ENCODE measurements around the gene ZNF835. TPM values are rescaled to one million over a fixed set of nuclear protein-coding genes. Genes with fewer than 3 reads are reported as not detected.
A peak's percentile ranks its signal among the peaks of the same experiment; 100 is the strongest.

Gene ZNF835
- total and polyA plus RNA-seq, 5 donors: 1.6 to 7.4 (median 5.6) TPM

DNA sequence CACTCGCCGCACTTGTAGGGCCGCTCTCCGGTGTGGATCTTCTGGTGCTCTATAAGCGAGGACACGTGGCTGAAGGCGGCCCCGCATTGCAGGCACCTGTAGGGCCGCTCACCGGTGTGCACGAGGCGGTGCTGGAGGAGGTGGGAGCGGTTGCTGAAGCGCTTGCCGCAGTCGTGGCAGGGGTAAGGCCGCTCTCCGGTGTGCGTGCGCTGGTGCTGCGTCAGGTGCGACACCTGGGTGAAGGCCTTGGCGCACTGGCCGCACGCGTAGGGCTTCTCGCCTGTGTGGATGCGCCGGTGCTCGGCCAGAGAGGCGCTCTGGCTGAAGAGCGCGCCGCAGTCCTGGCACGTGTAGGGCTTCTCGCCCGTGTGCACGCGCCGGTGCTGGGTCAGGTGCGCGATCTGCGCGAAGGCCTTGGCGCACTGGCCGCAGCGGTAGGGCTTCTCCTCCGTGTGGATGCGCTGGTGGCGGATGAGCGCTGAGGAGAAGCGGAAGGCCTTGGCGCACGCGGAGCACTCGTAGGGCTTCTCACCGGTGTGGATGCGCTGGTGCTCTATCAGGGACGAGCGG is 7.5 kb downstream of the ZNF835 start:
- no peak overlapping the region for H3K27ac ChIP-seq (ENCODE audit: low read length)
- peak in 1 of 3 donors; percentile 49 for DNase-seq
- intact Hi-C loops (cut with DNase I): no loop called here
- no peaks in the 10 kb centered on the region for H3K9me3 ChIP-seq (ENCODE audit: control insufficient read depth, low read length)
- no peak overlapping the region for H3K4me3 ChIP-seq (ENCODE audit: low read length)
- H3K27me3 ChIP-seq (ENCODE audit: control insufficient read depth, insufficient read depth): no peaks in the 10 kb centered on the region
- no peaks in the 10 kb centered on the region for H3K4me1 ChIP-seq (ENCODE audit: control insufficient read depth, insufficient read depth, low read length)
- ATAC-seq: no peak
- WGBS: 84% methylated on average over 60 of the region's 60 CpGs

DNA sequence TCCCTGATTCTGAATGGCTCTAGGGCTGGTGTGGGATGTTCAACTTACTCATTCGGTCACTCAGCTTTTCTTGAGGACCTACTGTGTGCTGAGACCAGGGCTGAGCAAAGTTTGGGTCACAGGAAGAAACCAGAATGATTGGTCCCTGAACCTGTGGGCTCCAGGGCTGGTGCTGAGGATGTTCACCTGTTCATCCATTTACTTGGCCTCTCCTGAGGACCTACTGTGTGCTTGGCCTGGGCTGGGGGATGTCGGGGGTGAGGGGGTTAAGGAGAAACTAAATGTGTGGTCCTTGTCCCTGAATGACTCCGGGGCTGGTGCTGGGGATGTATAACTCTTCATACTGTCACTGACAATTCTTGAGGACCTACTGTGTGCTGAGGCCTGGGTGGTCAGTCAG is 10.3 kb downstream of the ZNF835 start:
- intact Hi-C loops (cut with DNase I): no loop called here
- ATAC-seq: no peak

DNA sequence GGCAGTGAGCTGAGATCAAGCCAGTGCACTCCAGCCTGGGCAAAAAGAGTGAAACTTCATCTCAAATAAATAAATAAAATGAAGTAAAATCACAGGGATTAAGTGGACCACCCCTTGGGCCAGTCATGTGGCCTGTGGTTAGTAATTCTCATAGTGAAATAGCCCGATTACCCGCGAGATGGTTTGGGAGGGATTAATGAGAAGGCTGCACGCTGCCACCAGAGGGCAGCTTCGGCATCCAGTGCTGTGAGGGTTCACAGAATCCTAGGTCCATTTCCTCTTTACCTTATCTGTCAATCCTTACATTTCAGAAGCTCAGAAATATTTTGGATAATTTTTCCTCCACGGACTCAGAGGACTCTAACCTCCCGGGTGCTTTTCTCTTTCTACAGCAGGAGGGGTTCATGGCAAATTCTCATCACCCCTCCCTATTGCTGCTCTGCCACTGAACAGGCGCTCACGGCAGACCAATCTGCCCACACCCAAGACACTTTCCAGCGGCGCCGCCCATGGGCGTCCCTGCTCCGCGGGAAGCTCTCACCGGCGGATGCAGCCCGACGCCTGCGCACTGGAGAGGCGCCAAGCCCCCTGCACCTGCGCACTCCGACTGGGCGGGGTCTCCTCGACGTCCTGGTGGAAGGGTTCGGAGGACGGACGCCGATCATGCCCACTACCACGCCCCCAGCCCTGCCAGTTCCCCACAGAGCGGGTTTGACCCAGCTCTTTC is 11.0 kb downstream of the ZNF835 start:
- WGBS: 13% methylated on average over 32 of the region's 32 CpGs
- peak overlapping the region; percentile 24 for H3K4me3 ChIP-seq (ENCODE audit: low read length)
- H3K9me3 ChIP-seq (ENCODE audit: control insufficient read depth, low read length): no peaks in the 10 kb centered on the region
- intact Hi-C loops (cut with DNase I): no loop called here
- H3K27ac ChIP-seq (ENCODE audit: low read length): no peak overlapping the region
- H3K4me1 ChIP-seq (ENCODE audit: control insufficient read depth, insufficient read depth, low read length): no peaks in the 10 kb centered on the region
- H3K27me3 ChIP-seq (ENCODE audit: control insufficient read depth, insufficient read depth): no peaks in the 10 kb centered on the region
- DNase-seq (peak; percentile 65 to 83 (median 77)), ATAC-seq (peak; percentile 68 to 90)

More for the DNA sequence above, 10.3 kb downstream of the ZNF835 start:
- no peak for DNase-seq
- Histone ChIP-seq H3K27me3 (ENCODE audit: control insufficient read depth, insufficient read depth) (no peaks in the 10 kb centered on the region), H3K27ac (ENCODE audit: low read length) (no peak overlapping the region), H3K9me3 (ENCODE audit: control insufficient read depth, low read length) (no peaks in the 10 kb centered on the region), H3K4me1 (ENCODE audit: control insufficient read depth, insufficient read depth, low read length) (no peaks in the 10 kb centered on the region), H3K4me3 (ENCODE audit: low read length) (no peak overlapping the region)
- WGBS: 95% methylated on average over 3 of the region's 3 CpGs

DNA sequence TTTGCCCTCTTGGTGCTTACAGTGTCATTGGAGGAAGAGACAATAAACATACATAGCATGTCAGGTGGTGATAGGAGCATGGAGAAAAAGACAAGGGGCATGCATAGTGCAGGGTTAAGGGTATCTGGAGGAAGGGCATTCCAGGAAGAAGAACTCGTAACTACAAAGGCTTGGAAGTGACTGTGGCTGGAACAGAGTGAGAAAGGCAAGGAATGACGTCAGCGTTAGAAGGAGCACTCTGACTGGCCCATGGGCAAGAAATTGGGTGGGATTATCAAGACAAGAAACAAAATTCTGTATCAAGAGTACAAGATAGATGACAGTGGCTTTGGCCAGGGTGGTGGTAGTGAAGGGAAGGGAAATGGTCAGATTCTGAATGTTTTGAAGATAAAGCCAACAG is 17.4 kb downstream of the ZNF835 start:
- intact Hi-C loops (cut with DNase I): no loop called here
- WGBS: 72% methylated on average over 3 of the region's 3 CpGs
- H3K9me3 ChIP-seq (ENCODE audit: control insufficient read depth, low read length): no peaks in the 10 kb centered on the region
- no peaks in the 10 kb centered on the region for H3K27me3 ChIP-seq (ENCODE audit: control insufficient read depth, insufficient read depth)
- DNase-seq (no peak), ATAC-seq (no peak)
- H3K4me1 ChIP-seq (ENCODE audit: control insufficient read depth, insufficient read depth, low read length): no peaks in the 10 kb centered on the region
- no peak overlapping the region for H3K27ac ChIP-seq (ENCODE audit: low read length)
- no peak overlapping the region for H3K4me3 ChIP-seq (ENCODE audit: low read length)

DNA sequence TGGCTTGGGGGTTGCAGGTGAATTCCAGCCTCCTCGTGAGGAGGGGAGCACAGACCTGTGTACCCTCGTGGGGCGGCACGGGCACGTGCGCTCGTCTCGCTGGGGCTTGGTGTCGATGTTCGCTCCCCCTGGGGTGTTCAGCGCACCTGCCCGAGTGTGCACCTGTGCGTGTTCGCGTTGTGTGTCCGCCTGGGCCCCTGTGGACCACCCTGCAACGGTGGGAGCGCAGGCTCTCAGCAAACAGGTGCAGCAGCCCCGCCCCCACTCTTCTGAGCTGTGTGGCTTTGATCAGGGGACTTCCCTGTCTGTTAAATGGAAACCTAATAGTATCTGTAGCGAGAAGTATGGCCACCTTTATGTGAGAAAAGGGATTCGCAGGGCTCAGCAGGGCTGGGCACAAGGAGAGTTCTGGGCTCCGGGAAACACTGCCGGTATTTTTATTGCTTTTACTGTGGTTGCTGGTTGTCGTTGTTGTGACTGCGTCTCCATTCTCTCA is 28.0 kb downstream of the ZNF835 start:
- intact Hi-C loops (cut with DNase I): no loop called here
- H3K27me3 ChIP-seq (ENCODE audit: control insufficient read depth, insufficient read depth): no peaks in the 10 kb centered on the region
- no peak overlapping the region for H3K27ac ChIP-seq (ENCODE audit: low read length)
- H3K9me3 ChIP-seq (ENCODE audit: control insufficient read depth, low read length): peaks cover 2% of the 10 kb centered on the region
- DNase-seq (no peak), ATAC-seq (no peak)
- 16% methylated on average over 25 of the region's 25 CpGs for WGBS
- no peaks in the 10 kb centered on the region for H3K4me1 ChIP-seq (ENCODE audit: control insufficient read depth, insufficient read depth, low read length)
- no peak overlapping the region for H3K4me3 ChIP-seq (ENCODE audit: low read length)

DNA sequence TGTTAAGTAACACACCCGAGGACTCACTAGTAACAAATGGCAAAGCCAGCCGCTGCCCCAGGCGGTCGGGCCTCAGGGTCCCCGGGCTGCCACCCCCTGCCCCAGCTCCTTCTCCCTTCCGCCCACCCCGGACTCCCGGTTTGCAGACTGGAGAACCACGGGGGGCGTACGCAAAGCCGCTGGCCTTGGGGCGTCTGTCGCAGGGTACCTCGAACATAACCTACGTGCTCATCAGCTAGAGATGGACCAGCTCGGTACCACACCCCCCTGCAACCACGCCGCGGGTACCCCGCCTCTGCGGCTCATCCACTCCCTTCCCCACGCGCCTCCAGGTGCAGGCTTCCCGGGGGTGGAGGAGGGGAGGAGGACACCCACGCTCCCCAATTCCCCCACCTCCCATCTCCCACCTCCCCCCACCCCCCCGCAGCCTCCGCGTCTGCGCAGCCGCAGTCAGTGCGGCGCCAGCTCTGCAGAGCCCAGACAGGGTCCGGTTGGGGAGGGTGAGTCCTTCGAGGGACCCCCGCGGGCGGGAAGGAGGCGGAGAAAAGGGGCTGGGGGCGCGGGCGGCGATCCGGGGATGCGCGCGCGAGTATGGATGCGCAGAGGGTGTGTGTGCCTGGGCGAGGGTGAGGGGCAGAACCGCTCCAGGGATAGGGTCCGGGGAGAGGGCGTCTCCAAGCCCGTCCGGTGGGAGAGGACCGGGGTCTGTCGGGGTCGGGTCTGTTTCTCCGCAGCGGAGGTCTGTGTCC is 28.7 kb downstream of the ZNF835 start, which contains the start of gene SMIM17:
Gene SMIM17, plus strand, starts transcription at position 449 of the 749 bp plus-strand sequence. CDS start 2,509 bp downstream, outside the sequence.
- H3K27me3 ChIP-seq (ENCODE audit: control insufficient read depth, insufficient read depth): no peaks in the 10 kb centered on the region
- H3K4me1 ChIP-seq (ENCODE audit: control insufficient read depth, insufficient read depth, low read length): no peaks in the 10 kb centered on the region
- H3K4me3 ChIP-seq (ENCODE audit: low read length): no peak within 1 kb of the TSS
- peaks cover 2% of the 10 kb centered on the region for H3K9me3 ChIP-seq (ENCODE audit: control insufficient read depth, low read length)
- no peak for DNase-seq
- no peak within 1 kb of the TSS for H3K27ac ChIP-seq (ENCODE audit: low read length)
- 9% methylated on average over 59 of the region's 60 CpGs for whole genome bisulfite sequencing
- intact Hi-C loops (cut with DNase I): no loop called here
- no peak for ATAC-seq

DNA sequence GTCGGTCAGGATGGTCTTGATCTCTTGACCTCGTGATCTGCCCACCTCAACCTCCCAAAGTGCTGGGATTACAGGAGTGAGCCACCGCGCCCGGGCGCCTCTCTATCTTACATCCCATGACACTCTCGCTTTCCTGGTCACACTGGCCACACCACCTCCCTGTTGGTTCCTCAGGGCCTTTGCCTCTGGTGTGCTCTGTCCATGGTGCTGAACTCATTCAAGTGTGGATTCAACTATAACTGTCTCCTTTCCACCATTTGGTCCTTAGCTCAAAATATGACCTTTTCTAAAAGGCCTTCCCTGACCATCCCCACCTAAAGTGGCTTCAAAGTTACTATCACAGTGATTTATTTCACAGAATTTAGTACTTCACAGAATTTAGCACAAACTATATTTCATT is 32.3 kb downstream of the ZNF835 start:
- intact Hi-C loops (cut with DNase I): no loop called here
- no peaks in the 10 kb centered on the region for H3K9me3 ChIP-seq (ENCODE audit: control insufficient read depth, low read length)
- no peak overlapping the region for H3K27ac ChIP-seq (ENCODE audit: low read length)
- no peak for DNase-seq
- no peak for ATAC-seq
- H3K4me3 ChIP-seq (ENCODE audit: low read length): no peak overlapping the region
- no peaks in the 10 kb centered on the region for H3K27me3 ChIP-seq (ENCODE audit: control insufficient read depth, insufficient read depth)
- H3K4me1 ChIP-seq (ENCODE audit: control insufficient read depth, insufficient read depth, low read length): no peaks in the 10 kb centered on the region
- 36% methylated on average over 7 of the region's 7 CpGs for WGBS

DNA sequence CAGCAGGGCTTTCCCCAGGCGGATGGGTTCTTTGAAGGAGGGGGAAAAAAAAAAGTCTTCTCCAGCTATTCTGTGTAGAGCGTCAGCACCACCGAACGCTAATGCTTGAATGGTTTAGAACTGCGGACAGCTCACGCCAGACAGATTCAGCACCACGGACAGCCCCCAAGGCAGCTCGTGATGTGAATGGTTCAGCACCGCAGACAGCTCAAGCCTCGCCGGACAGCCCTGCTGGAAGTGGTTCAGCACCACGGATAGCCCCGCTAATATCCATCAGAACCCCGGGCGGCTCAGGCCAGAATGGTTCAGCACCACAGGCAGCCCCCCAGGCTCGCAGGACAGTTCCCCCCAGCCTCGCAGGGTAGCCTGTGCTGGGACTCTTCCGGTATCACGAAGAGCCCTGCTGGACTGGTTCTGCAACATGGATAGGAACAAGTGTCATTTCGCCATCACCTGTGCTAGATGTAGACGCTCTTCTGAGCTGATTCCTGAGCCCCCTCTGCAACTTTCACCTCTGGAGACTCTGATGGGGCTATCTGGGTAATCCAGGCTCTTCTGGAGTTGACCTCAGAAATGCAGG is 33.5 kb downstream of the ZNF835 start:
- no peaks in the 10 kb centered on the region for H3K4me1 ChIP-seq (ENCODE audit: control insufficient read depth, insufficient read depth, low read length)
- H3K27me3 ChIP-seq (ENCODE audit: control insufficient read depth, insufficient read depth): no peaks in the 10 kb centered on the region
- WGBS: 11% methylated on average over 21 of the region's 21 CpGs
- no peak overlapping the region for H3K27ac ChIP-seq (ENCODE audit: low read length)
- ATAC-seq: peak; percentile 72 to 88
- no peak overlapping the region for H3K4me3 ChIP-seq (ENCODE audit: low read length)
- intact Hi-C loops (cut with DNase I): no loop called here
- peak; percentile 84 to 91 (median 91) for DNase-seq
- H3K9me3 ChIP-seq (ENCODE audit: control insufficient read depth, low read length): no peaks in the 10 kb centered on the region

DNA sequence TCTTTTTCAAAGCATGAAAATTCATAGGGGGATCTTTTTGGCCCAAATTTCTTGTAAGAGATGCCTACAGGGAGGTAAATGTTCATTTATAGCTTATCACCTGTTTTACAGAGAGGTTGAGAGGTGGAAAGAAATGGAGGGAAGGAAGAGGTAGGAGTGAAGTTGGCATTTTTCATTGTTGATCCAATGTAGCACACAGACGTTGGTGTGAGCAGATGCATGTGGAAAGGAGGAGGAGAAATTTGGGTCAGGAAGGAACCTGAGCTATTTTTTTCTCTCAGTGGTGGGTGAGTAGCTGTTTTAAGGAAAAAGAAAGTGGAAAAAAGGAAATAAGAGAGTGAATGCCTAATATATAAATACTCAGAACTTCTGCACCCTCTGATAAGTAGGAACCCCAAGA is 38.5 kb downstream of the ZNF835 start:
- intact Hi-C loops (cut with DNase I): no loop called here
- Histone ChIP-seq H3K9me3 (ENCODE audit: control insufficient read depth, low read length) (no peaks in the 10 kb centered on the region), H3K4me1 (ENCODE audit: control insufficient read depth, insufficient read depth, low read length) (no peaks in the 10 kb centered on the region), H3K27me3 (ENCODE audit: control insufficient read depth, insufficient read depth) (no peaks in the 10 kb centered on the region), H3K27ac (ENCODE audit: low read length) (no peak overlapping the region), H3K4me3 (ENCODE audit: low read length) (no peak overlapping the region)
- ATAC-seq (no peak), DNase-seq (no peak)
- 11% methylated on average over 1 of the region's 1 CpG for WGBS

DNA sequence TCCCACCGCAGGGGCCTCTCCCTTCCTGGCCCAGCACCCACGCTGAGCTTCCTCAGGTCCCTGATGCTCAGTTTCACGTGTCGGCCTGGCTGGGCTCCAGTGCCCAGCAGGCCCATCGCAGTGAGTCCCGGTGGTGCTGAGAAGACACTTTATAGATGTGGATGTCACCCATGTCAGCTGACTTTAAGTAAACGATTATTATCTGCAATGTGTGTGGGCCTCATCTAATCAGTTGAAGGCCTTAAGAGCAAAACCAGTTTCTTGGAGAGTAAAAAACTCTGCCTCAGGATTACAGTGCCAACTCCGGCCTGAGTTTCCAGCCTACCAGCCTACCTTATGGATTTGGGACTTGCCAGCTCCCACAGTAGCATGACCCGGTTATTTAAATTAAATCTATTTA is 45.8 kb downstream of the ZNF835 start:
- WGBS: 92% methylated on average over 9 of the region's 9 CpGs
- Histone ChIP-seq H3K27me3 (ENCODE audit: control insufficient read depth, insufficient read depth) (no peaks in the 10 kb centered on the region), H3K4me1 (ENCODE audit: control insufficient read depth, insufficient read depth, low read length) (no peaks in the 10 kb centered on the region), H3K27ac (ENCODE audit: low read length) (no peak overlapping the region), H3K9me3 (ENCODE audit: control insufficient read depth, low read length) (no peaks in the 10 kb centered on the region), H3K4me3 (ENCODE audit: low read length) (no peak overlapping the region)
- DNase-seq (no peak), ATAC-seq (no peak)
- intact Hi-C loops (cut with DNase I): no loop called here

DNA sequence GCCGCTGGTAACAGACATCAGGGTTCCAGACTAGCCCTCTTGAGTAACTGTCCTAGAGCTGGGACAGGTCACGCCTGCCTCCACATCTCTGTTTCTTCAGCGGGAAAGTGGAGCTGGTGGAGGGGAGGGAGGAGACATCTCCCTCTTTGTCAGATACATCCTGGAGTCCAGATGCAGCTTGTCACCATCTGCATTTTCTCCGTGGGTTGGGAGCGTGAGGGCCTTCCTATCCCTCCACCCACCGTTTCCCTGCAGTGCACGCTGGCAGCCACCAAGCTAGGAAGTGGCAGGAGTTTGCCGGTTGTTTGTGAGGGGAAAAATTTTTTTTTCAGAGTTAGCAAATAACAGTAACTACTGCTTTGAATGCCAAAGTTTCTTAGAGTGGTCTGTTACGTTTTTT is 48.6 kb downstream of the ZNF835 start:
- no peak overlapping the region for H3K27ac ChIP-seq (ENCODE audit: low read length)
- WGBS: 77% methylated on average over 9 of the region's 9 CpGs
- intact Hi-C loops (cut with DNase I): no loop called here
- H3K27me3 ChIP-seq (ENCODE audit: control insufficient read depth, insufficient read depth): no peaks in the 10 kb centered on the region
- H3K4me1 ChIP-seq (ENCODE audit: control insufficient read depth, insufficient read depth, low read length): no peaks in the 10 kb centered on the region
- ATAC-seq (no peak), DNase-seq (no peak)
- no peak overlapping the region for H3K4me3 ChIP-seq (ENCODE audit: low read length)
- H3K9me3 ChIP-seq (ENCODE audit: control insufficient read depth, low read length): no peaks in the 10 kb centered on the region
